Suprapubic skin (tissue), 3 donors: ENCODE data around the gene SENP2.

Source experiments
- CTCF ChIP-seq, 2 donors: fragments of 200-600 bp in 1 of 2; fragments of 450-650 bp in 1 of 2; sonication (generic) in 1 of 2; IDR thresholded peaks; one replicate each; pipeline ENCODE4 v1.5.1; 2016 to 2019; ENCODE audit warnings: antibody characterized with exemption in 2 of 2, mild to moderate bottlenecking in 1 of 2, moderate library complexity in 1 of 2
- POLR2A ChIP-seq, 2 donors: fragments of 450-650 bp; IDR thresholded peaks; one replicate each; pipeline ENCODE4 v1.6.1; 2017; ENCODE audit warnings: antibody characterized with exemption in 2 of 2, mild to moderate bottlenecking in 2 of 2, moderate library complexity in 2 of 2

GRCh38 chr3:185552358-185552877 lies 33.7 kb upstream of the SENP2 start, which contains the start of gene LIPH:
- TF ChIP-seq CTCF (IDR thresholded peaks at IDR 0.05) = no peak
- no peak for TF ChIP-seq POLR2A (IDR thresholded peaks at IDR 0.05)
